DMS53 treated with DMSO at 0.1 percent for 48 hours (cell line): ENCODE measurements around the gene CIC.

Experiments
- DNase-seq: peaks from one replicate; lab custom pipeline; 2025; ENCODE audit not compliant: unreplicated experiment; lab: John Stamatoyannopoulos, UW

The CIC gene

DNA sequence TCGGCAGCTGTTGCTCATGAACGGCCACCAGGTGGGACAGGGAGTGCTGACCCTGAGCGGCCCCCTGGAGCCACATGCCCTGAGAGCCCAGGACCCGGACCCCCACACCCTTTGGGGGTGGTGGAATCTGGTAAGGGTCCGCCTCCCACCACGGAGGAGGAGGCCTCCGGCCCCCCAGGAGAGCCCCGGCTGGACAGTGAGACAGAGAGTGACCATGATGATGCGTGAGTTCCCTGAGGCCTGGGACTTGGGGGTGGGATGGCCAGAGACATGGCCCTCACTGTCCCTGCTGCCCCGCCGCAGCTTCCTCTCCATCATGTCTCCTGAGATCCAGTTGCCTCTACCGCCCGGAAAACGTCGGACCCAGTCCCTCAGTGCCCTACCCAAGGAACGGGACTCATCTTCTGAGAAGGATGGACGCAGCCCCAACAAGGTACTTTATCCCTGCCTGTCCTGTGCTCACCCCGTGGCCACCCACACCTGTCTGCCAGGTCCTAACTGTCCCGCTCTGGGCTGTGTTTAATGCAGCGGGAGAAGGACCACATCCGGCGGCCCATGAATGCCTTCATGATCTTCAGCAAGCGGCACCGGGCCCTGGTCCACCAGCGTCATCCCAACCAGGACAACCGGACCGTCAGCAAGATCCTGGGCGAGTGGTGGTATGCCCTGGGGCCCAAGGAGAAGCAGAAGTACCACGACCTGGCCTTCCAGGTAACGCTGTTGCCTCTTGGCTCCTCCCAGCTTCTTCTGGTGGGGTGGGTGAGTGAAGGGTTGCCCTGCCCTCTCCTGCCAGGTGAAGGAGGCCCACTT, 18.2 kb downstream of the CIC start:
- no peak for DNase-seq

DNA sequence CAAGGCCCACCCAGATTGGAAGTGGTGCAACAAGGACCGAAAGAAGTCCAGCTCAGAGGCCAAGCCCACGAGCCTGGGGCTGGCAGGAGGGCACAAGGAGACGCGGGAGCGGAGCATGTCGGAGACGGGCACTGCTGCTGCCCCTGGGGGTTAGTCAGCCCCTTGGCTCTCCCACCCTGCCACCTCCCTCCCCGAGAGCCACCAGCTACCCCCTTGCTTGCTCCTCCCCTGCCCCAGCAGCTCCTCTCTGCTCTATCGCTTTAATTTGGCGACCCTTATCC, 18.7 kb downstream of the CIC start:
- DNase-seq = no peak

DNA sequence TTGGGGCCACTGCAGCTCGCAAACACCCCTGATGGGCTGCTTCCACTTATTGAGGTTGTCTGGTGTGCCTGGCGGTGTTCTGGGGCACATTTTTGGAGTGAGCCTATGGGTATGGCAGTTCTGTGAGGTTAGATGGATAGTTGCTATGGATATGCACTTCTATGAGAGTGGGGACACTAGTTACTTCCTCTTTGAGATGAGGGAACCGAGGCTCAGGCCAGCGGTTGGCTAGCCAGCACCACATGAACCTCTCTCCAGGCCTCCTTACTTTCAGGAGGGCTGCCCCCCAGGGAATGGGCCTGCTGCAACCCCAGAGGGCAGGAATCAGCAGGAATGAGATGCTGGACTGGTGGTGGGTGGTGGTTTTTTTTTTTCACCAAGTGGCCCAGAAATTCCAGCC, 19.3 kb downstream of the CIC start:
- DNase-seq = no peak

DNA sequence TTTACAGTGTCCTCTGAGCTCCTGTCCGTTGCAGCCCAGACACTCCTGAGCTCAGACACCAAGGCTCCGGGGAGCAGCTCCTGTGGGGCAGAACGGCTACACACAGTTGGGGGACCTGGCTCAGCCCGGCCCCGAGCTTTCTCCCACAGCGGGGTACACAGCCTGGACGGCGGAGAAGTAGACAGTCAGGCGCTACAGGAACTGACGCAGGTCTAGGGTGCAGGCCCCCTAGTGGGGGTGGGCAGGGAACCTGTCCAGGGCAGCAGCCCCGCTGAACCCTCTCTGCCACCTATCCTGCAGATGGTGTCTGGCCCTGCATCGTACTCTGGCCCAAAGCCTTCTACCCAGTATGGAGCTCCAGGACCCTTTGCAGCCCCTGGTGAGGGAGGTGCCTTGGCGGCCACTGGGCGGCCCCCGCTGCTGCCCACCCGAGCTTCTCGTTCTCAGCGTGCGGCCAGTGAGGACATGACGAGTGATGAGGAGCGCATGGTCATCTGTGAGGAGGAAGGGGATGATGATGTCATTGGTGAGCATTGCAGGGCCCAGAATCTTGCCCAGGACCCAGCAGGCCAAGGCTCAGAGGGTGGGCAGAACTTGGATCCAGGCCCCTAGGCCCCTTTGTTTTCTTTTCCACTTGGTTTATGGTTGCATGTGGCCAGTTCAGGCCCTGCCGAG, 20.0 kb downstream of the CIC start:
- DNase-seq = no peak

DNA sequence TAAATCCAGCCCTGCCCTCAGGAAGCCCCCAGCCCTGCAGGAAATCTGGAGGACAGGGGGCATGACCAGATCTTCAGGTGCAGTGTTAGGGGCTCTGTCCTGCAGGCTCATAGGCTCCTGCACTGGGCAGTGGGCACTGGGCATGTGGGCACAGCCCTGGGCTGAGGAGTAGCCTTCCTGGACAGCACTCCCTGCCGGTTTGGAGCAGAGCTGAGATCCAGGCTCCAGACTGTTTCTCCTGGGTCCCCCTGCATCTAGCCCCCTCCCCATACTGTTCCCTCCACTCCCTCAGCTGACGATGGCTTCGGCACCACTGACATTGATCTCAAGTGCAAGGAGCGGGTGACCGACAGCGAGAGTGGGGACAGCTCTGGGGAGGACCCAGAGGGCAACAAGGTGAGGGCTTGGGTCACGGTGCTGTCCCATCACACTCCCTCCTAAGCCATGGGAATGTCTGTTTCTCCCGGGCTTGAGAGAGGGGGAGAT, 20.5 kb downstream of the CIC start:
- DNase-seq = no peak

DNA sequence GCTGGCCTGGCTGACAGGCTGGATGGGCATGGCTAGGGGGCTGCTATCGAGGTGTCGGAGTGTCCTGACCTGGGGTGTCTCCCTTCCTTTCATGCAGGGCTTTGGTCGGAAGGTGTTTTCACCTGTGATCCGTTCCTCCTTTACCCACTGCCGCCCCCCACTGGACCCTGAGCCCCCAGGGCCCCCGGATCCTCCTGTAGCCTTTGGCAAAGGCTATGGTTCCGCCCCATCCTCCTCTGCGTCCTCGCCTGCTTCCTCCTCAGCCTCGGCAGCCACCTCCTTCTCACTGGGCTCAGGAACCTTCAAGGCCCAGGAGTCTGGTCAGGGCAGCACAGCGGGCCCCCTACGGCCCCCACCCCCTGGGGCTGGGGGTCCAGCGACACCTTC, 21.1 kb downstream of the CIC start:
- DNase-seq = no peak

DNA sequence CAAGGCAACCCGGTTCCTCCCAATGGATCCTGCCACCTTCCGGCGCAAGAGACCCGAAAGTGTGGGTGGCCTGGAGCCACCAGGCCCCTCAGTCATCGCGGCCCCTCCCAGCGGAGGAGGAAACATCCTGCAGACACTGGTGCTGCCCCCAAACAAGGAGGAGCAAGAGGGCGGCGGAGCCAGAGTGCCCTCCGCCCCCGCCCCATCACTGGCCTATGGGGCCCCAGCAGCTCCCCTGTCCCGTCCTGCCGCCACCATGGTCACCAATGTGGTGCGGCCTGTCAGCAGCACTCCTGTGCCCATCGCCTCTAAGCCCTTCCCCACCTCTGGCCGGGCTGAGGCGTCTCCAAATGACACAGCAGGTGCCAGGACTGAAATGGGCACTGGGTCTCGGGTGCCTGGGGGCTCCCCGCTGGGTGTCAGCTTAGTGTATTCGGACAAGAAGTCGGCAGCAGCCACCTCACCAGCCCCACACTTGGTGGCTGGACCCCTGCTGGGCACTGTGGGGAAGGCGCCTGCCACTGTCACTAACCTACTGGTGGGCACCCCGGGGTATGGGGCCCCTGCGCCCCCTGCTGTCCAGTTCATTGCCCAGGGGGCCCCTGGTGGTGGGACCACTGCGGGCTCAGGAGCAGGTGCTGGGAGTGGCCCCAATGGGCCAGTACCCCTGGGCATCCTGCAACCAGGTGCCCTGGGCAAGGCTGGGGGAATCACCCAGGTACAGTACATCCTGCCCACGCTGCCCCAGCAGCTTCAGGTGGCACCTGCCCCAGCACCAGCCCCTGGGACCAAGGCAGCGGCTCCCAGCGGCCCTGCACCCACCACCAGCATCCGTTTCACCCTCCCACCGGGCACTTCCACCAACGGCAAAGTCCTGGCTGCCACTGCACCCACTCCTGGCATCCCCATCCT, 21.7 kb downstream of the CIC start:
- DNase-seq = no peak

DNA sequence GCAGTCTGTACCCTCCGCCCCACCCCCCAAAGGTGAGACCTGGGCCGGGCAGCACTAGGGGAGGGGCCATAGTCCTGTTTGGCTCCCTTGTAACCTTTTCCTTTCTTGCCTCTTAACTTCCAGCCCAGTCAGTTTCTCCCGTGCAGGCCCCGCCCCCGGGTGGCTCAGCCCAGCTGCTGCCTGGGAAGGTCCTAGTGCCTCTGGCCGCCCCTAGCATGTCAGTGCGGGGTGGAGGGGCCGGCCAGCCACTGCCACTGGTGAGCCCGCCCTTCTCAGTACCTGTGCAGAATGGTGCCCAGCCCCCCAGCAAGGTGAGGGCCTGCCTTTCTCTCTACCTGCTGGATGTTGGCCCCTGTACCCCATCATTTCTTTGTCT, 22.4 kb downstream of the CIC start:
- DNase-seq = no peak

DNA sequence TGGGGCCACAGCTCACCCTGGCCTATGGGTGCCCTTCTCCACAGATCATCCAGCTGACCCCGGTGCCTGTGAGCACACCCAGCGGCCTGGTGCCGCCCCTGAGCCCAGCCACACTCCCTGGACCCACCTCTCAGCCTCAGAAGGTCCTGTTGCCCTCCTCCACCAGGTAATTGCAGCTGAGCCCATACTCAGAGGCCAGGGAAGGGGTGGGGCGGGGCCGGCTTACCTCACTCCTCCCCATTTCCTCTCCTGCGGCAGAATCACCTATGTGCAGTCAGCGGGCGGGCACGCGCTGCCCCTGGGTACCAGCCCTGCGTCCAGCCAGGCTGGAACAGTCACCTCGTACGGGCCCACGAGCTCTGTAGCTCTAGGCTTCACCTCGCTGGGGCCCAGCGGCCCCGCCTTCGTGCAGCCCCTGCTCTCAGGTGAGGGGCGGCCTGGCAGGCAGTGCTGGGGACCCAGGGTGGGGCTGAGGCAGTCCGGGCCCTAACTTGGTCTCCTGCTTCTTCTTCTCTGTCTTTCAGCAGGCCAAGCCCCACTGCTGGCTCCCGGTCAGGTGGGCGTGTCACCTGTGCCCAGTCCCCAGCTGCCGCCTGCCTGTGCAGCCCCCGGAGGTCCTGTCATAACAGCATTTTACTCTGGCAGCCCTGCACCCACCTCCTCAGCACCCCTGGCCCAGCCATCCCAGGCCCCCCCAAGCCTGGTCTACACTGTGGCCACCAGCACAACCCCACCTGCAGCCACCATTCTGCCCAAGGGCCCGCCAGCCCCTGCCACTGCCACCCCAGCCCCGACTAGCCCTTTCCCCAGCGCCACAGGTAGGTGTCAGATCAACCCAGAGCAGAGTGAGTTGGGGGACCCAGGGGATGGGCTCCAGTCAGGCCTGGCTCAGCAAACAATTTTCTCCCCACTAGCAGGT, 23.2 kb downstream of the CIC start:
- DNase-seq = no peak

DNA sequence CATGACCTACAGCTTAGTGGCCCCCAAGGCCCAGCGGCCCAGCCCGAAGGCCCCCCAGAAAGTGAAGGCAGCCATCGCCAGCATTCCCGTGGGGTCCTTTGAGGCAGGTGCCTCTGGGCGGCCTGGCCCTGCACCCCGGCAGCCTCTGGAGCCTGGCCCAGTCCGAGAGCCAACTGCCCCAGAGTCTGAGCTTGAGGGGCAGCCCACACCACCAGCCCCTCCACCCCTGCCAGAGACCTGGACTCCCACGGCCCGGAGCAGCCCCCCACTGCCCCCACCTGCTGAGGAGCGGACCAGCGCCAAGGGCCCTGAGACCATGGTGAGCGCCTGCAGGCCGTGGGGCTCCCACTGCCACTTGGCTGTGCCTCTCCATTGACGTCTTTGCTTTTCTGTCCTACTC, 23.9 kb downstream of the CIC start:
- no peak for DNase-seq

DNA sequence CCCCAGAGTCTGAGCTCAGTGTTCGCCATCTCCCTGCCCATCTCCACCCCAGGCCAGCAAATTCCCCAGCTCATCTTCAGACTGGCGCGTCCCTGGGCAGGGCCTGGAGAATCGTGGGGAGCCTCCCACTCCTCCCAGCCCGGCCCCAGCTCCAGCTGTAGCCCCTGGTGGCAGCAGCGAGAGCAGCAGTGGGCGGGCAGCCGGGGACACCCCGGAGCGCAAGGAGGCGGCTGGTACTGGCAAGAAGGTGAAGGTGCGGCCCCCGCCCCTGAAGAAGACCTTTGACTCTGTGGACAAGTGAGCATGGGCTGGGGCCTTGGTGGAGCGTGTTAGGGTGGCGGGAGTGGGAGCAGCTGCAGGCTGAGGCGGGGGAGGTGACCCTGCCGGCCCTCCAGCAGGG, 24.5 kb downstream of the CIC start:
- no peak for DNase-seq

DNA sequence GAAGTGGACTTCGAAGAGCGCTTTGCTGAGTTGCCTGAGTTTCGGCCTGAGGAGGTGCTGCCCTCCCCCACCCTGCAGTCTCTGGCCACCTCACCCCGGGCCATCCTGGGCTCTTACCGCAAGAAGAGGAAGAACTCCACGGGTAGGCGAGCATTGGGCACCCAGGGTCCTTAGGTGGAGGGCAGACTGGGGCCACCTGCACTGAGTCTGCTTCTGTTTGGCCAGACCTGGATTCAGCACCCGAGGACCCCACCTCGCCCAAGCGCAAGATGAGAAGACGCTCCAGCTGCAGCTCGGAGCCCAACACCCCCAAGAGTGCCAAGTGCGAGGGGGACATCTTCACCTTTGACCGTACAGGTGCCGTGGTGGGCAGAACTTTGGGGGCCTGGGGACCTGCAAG, 24.9 kb downstream of the CIC start:
- no peak for DNase-seq

DNA sequence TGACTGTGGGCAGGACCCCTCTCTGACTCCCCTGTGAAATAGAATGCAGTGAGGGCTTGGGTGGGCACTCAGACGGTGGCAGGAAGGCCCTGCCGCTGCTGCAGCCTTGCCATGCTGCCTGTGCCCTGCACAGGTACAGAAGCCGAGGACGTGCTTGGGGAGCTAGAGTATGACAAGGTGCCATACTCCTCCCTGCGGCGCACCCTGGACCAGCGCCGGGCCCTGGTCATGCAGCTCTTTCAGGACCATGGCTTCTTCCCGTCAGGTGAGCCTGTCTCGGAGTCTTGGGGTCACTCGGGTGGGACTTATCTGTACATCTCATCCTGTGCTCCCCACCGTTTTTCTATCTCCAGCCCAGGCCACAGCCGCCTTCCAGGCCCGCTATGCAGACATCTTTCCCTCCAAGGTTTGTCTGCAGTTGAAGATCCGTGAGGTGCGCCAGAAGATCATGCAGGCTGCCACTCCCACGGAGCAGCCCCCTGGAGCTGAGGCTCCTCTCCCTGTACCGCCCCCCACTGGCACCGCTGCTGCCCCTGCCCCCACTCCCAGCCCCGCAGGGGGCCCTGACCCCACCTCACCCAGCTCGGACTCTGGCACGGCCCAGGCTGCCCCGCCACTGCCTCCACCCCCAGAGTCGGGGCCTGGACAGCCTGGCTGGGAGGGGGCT, 25.6 kb downstream of the CIC start:
- no peak for DNase-seq

DNA sequence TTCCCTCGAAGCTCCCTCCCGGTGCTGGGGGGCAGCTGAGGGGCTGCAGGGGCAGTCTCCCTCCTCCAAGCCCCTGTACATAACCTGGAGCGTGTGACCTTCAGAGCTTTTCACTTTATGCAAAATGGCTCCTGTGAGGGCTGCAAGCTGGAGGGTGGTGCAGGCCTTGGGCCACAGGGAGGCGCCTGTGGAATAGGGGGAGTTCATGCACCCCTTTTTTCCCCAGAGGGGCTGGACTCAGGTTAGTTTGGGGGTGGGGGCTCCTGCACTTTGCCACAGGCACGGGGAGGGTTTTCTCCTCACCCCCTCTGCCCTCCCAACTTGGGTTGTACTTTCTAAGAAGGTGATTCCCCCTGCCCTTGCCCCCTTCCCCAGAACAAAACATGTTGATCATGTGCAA, 26.3 kb downstream of the CIC start:
- no peak for DNase-seq

DNA sequence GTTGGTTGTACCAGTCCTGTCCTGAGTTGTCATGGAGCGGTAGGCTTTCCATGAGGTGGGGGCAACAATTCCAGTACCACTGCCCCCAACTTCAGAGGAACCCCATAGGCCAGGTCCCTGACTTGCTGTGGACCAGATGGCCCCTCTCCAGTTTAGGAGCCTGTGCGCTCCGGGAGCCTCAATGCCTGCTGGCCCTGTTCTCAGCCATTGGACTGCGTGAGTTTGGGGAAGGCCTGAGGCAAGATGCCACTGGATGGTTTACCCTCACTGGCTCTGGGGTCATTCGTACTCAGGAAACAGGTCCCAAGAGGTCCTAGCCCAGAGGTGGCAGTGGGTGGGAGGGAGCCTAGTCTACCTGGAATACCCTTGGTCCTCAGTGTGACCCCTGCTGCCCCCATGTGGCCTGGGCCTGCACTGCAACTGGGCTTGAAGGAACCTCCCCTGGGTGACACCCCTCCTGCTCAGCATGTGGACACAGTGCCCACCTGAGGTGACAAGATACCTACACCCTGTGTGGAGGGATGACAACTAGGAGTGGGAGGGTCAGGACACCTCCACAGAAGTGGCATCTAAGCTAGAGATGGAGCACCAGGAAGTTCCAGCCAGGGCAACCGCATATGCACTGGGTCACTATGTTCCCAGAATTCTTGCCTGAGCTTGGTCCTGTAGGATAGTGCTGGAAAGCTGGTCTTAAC, 26.9 kb downstream of the CIC start:
- DNase-seq = peak; percentile 39

DNA sequence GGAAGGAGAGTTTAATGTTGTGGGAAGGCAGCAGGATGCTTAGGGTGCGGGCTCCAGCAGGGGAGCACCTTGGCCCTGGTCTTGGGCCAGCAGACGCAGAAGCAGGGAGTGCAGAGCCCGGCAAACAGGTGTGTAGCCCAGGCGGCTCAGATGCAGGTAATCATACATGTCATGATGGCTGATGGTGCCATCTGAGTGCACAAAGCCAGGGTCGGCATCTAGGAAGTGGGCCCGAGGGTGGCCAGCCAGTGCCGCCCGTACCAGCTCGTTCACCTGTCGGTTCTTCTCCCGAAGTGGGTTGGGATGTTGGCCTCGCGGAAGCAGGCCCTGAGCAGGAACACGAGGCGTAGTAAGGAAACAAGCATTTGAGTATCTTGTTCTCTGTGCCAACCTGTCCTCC, 28.0 kb downstream of the CIC start:
- no peak for DNase-seq

DNA sequence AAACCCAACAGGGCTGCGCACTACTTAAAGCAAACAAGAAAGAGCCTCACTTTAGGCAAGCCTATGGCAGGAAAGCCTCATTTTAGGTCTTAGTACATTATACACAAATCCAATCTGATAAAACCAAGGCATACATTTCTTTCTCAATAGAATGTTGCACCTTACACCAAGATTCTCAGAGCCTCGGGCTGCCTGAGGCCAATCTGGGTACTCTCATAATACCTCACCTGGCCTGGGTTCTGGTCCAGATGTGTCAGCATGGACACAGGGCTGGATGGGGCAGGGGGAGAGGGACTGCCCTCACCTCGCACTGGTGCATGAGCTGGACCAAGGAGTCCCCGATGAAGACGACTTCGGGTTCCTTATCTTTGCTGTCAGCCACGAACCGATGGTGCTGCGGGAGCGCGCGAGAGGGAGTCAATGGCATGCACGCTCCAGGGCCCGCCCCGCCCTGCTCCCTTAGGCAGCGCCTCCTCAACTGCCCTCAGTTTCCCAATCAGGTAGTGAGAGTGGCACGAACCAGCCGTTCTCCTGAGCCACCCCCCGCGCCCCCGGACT, 32.7 kb downstream of the CIC start, which contains the start of gene PRR19:
PRR19 (plus strand) TSS at position 487 of the 558 bp plus-strand sequence. CDS start 7,453 bp downstream, outside the sequence.
- peak; percentile 47 for DNase-seq

DNA sequence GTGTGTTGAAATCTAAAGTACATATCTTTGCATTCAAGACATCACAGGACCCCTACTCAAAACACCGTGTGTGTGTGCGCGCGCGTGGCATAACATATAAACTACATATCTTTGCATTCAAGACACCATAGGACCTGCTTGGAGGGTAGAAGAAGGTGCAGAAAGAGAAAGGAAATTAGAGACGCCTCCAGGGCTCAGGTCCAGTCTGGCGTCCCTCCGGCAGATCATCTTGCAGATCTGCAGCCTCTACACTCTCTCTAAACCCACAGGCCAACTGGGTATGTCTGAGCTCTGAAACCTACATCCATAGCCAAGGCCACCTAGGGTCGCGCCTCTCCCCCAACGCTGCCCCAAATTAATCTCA, 34.0 kb downstream of the CIC start:
- DNase-seq = no peak

DNA sequence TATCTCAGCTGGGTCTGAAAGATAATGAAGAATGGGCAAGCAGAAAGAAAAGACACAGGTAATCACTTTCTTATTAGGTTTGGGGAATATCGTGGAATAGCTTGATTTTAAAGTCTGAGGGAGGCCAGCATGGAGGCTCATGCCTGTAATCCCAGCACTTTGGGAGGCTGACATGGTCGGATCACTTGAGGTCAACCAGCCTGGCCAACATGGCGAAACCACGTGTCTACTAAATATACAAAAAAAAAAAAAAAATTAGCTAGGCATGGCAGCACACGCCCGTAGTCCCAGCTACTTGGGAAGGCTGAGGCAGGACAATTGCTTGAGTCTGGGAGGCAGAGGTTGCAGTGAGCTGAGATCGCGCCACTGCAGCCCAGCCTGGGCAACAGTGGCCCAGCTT, 34.8 kb downstream of the CIC start:
- no peak for DNase-seq
